HEK293 (cell line): ENCODE measurements around the gene RPS21.

Experiments
- CTCF ChIA-PET: fragments of 350-600 bp; formaldehyde crosslinking; extraction: SDS; loops from one replicate; lab custom pipeline; 2021; ENCODE audit warnings: antibody characterized with exemption; lab: Yijun Ruan, JAX
- POLR2A ChIA-PET: fragments of 300-600 bp; formaldehyde crosslinking; extraction: SDS; loops from one replicate; lab custom pipeline; 2020; ENCODE audit warnings: antibody characterized with exemption, inconsistent platforms; lab: Yijun Ruan, JAX
- H3K27ac ChIP-seq: fragments of 200-500 bp; sonication (Bioruptor generic); 2 replicates; pipeline ENCODE4 v1.5.1; 2014; ENCODE audit warnings: low read depth, low read length, control low read depth, inconsistent platforms; ENCODE audit errors: extremely low read depth
- H3K36me3 ChIP-seq, 2 experiments: fragments of 200-500 bp in 1 of 2; sonication (Bioruptor generic) in 1 of 2; 1 replicate in 1 of 2; 2 replicates in 1 of 2; pipeline ENCODE4 v1.5.1; 2014 to 2017; ENCODE audit warnings: inconsistent platforms in 2 of 2, low read length in 2 of 2; ENCODE audit not compliant: control insufficient read depth in 2 of 2, insufficient read depth in 1 of 2
- H3K4me1 ChIP-seq: fragments of 200-500 bp; sonication (Bioruptor generic); 2 replicates; pipeline ENCODE4 v1.5.1; 2014; ENCODE audit warnings: mild to moderate bottlenecking, low read length, inconsistent platforms; ENCODE audit not compliant: control insufficient read depth, insufficient read depth
- H3K4me3 ChIP-seq: 2 replicates; pipeline ENCODE4 v1.5.1; 2011; ENCODE audit warnings: low read depth, mild to moderate bottlenecking, control low read depth, low read length, moderate library complexity
- H3K9me3 ChIP-seq: fragments of 200-500 bp; sonication (Bioruptor generic); 2 replicates; pipeline ENCODE4 v1.5.1; 2014; ENCODE audit warnings: low read depth, low read length, inconsistent platforms; ENCODE audit not compliant: control insufficient read depth, insufficient read depth
- GLI2 ChIP-seq: fragments of 450-650 bp; formaldehyde crosslinking; IDR thresholded peaks from 2 replicates; pipeline ENCODE4; 2017; ENCODE audit warnings: missing biosample characterization, missing genetic modification characterization, low read depth, borderline replicate concordance
- IKZF3 ChIP-seq: fragments of 450-650 bp; IDR thresholded peaks from 2 replicates; pipeline ENCODE4 v1.5.0; 2018; ENCODE audit warnings: missing biosample characterization, mild to moderate bottlenecking, missing genetic modification characterization, moderate library complexity
- KLF1 ChIP-seq: fragments of 450-650 bp; formaldehyde crosslinking; IDR thresholded peaks from 2 replicates; pipeline ENCODE4 v1.5.1; 2016; ENCODE audit warnings: missing biosample characterization, missing genetic modification characterization
- KLF8 ChIP-seq: fragments of 450-650 bp; formaldehyde crosslinking; IDR thresholded peaks from 2 replicates; pipeline ENCODE4 v1.5.1; 2016; ENCODE audit warnings: missing biosample characterization, missing genetic modification characterization
- KLF9 ChIP-seq: fragments of 450-650 bp; formaldehyde crosslinking; IDR thresholded peaks from 2 replicates; pipeline ENCODE4 v1.5.1; 2016; ENCODE audit warnings: missing biosample characterization, missing genetic modification characterization, low read depth
- REPIN1 ChIP-seq: fragments of 450-650 bp; formaldehyde crosslinking; IDR thresholded peaks from 2 replicates; pipeline ENCODE4 v1.5.1; 2017; ENCODE audit warnings: missing biosample characterization, missing genetic modification characterization, low read depth
- SCRT1 ChIP-seq: fragments of 450-650 bp; formaldehyde crosslinking; IDR thresholded peaks from 2 replicates; pipeline ENCODE4 v1.5.1; 2016; ENCODE audit warnings: missing biosample characterization, missing genetic modification characterization, borderline replicate concordance
- SP2 ChIP-seq: fragments of 450-650 bp; formaldehyde crosslinking; IDR thresholded peaks from 2 replicates; pipeline ENCODE4 v1.5.1; 2016; ENCODE audit warnings: missing biosample characterization, missing genetic modification characterization
- SP3 ChIP-seq: fragments of 450-650 bp; formaldehyde crosslinking; IDR thresholded peaks from 2 replicates; pipeline ENCODE4 v1.5.1; 2016; ENCODE audit warnings: missing biosample characterization, missing genetic modification characterization
- TSHZ1 ChIP-seq: fragments of 450-650 bp; formaldehyde crosslinking; IDR thresholded peaks from 2 replicates; pipeline ENCODE4 v1.5.1; 2016; ENCODE audit warnings: missing biosample characterization, missing genetic modification characterization, borderline replicate concordance
- ZBTB20 ChIP-seq: fragments of 450-650 bp; formaldehyde crosslinking; IDR thresholded peaks from 2 replicates; pipeline ENCODE4 v1.5.1; 2016; ENCODE audit warnings: missing biosample characterization, missing genetic modification characterization
- ZBTB26 ChIP-seq: fragments of 450-650 bp; formaldehyde crosslinking; optimal IDR thresholded peaks from 2 replicates; pipeline ENCODE3; 2016; ENCODE audit warnings: missing biosample characterization, mild to moderate bottlenecking, missing genetic modification characterization
- ZBTB49 ChIP-seq: fragments of 450-650 bp; formaldehyde crosslinking; IDR thresholded peaks from 2 replicates; pipeline ENCODE4 v1.5.1; 2016; ENCODE audit warnings: missing biosample characterization, missing genetic modification characterization, low read depth
- ZIC2 ChIP-seq: fragments of 450-650 bp; formaldehyde crosslinking; IDR thresholded peaks from 2 replicates; pipeline ENCODE4 v1.5.1; 2016; ENCODE audit warnings: missing biosample characterization, missing genetic modification characterization
- ZNF121 ChIP-seq: fragments of 450-650 bp; formaldehyde crosslinking; IDR thresholded peaks from 2 replicates; pipeline ENCODE4 v1.5.1; 2016; ENCODE audit warnings: missing biosample characterization, missing genetic modification characterization
- ZNF133 ChIP-seq: fragments of 450-650 bp; formaldehyde crosslinking; IDR thresholded peaks from 2 replicates; pipeline ENCODE4 v1.5.1; 2016; ENCODE audit warnings: missing biosample characterization, missing genetic modification characterization
- ZNF16 ChIP-seq: fragments of 450-650 bp; formaldehyde crosslinking; IDR thresholded peaks from 2 replicates; pipeline ENCODE4 v1.5.1; 2016; ENCODE audit warnings: low read depth, missing biosample characterization, missing genetic modification characterization
- ZNF174 ChIP-seq: fragments of 450-650 bp; formaldehyde crosslinking; IDR thresholded peaks from 2 replicates; pipeline ENCODE4 v1.5.0; 2017; ENCODE audit warnings: missing biosample characterization, mild to moderate bottlenecking, missing genetic modification characterization
- ZNF175 ChIP-seq: fragments of 450-650 bp; formaldehyde crosslinking; IDR thresholded peaks from 2 replicates; pipeline ENCODE4 v1.5.1; 2016; ENCODE audit warnings: missing biosample characterization, missing genetic modification characterization
- ZNF2 ChIP-seq: fragments of 450-650 bp; formaldehyde crosslinking; IDR thresholded peaks from 2 replicates; pipeline ENCODE4 v1.5.1; 2016; ENCODE audit warnings: missing biosample characterization, missing genetic modification characterization
- ZNF24 ChIP-seq: fragments of 450-650 bp; formaldehyde crosslinking; IDR thresholded peaks from 2 replicates; pipeline ENCODE4 v1.5.1; 2016; ENCODE audit warnings: missing biosample characterization, missing genetic modification characterization
- ZNF335 ChIP-seq: fragments of 450-650 bp; formaldehyde crosslinking; conservative IDR thresholded peaks from 2 replicates; pipeline ENCODE4 v1.5.1; 2016; ENCODE audit warnings: missing biosample characterization, missing genetic modification characterization
- ZNF423 ChIP-seq: fragments of 450-650 bp; formaldehyde crosslinking; IDR thresholded peaks from 2 replicates; pipeline ENCODE4 v1.5.1; 2016; ENCODE audit warnings: missing biosample characterization, missing genetic modification characterization
- ZNF449 ChIP-seq: fragments of 450-650 bp; formaldehyde crosslinking; IDR thresholded peaks from 2 replicates; pipeline ENCODE4 v1.5.1; 2017; ENCODE audit warnings: missing biosample characterization, mild to moderate bottlenecking, missing genetic modification characterization, moderate library complexity
- ZNF561 ChIP-seq: fragments of 450-650 bp; IDR thresholded peaks from 2 replicates; pipeline ENCODE4 v1.5.1; 2018; ENCODE audit warnings: missing biosample characterization, missing genetic modification characterization, borderline replicate concordance
- ZNF664 ChIP-seq: fragments of 450-650 bp; formaldehyde crosslinking; IDR thresholded peaks from 2 replicates; pipeline ENCODE4 v1.5.1; 2016; ENCODE audit warnings: missing biosample characterization, missing genetic modification characterization
- ZNF707 ChIP-seq: fragments of 450-650 bp; formaldehyde crosslinking; IDR thresholded peaks from 2 replicates; pipeline ENCODE4 v1.5.1; 2016; ENCODE audit warnings: missing biosample characterization, missing genetic modification characterization
- ZXDB ChIP-seq: fragments of 450-650 bp; formaldehyde crosslinking; IDR thresholded peaks from 2 replicates; pipeline ENCODE4 v1.5.1; 2016; ENCODE audit warnings: missing biosample characterization, missing genetic modification characterization

Gene RPS21

GRCh38 chr20:62365814-62366369 lies 21.0 kb upstream of the RPS21 start (continued):
- TF ChIP-seq ZNF174 (no peak), ZBTB49 (tag by site-specific recombination) (no peak), ZXDB (tag by site-specific recombination) (peak; percentile 45), TSHZ1 (tag by site-specific recombination) (no peak), ZNF133 (no peak), ZNF175 (tag by site-specific recombination) (no peak), ZNF707 (tag by site-specific recombination) (no peak), REPIN1 (tag by site-specific recombination) (no peak)

GRCh38 chr20:62366370-62367135 lies 20.4 kb upstream of the RPS21 start:
- POLR2A ChIA-PET: interaction anchor here (0.6 to 2.8 kb wide), 11 partner anchors 9 to 442 kb away, joined by 3 to 24 read pairs (median 3); partner anchors contain the start of gene RPS21
- H3K4me1 ChIP-seq: peaks cover 34% of the 10 kb centered on the region
- CTCF ChIA-PET: interaction anchor here (0.8 to 1.4 kb wide), 2 partner anchors 9 to 16 kb away, joined by 3 to 4 read pairs; no protein-coding TSS in a partner anchor
- H3K36me3 ChIP-seq: peaks cover 0 to 11% of the 10 kb centered on the region in 2 experiments; a peak in 1 of 3 replicates
- peak overlapping the region; percentile 67 for H3K4me3 ChIP-seq
- peak overlapping the region; percentile 89 for H3K27ac ChIP-seq
- H3K9me3 ChIP-seq: no peaks in the 10 kb centered on the region
- no peak for TF ChIP-seq GLI2 (tag by site-specific recombination)
- no peak for TF ChIP-seq ZNF664 (tag by site-specific recombination)
- peak; percentile 72 for TF ChIP-seq SP3
- peak; percentile 24; the same call in 1 of the 2 replicates for TF ChIP-seq KLF9
- peak; percentile 100 for TF ChIP-seq ZNF121 (tag by site-specific recombination)
- peak; percentile 69 for TF ChIP-seq ZBTB26
- TF ChIP-seq KLF8: peak; percentile 40; the same call in 1 of the 2 replicates
- TF ChIP-seq ZIC2 (tag by site-specific recombination): peak; percentile 30; the same call in 1 of the 2 replicates
- peak; percentile 26 for TF ChIP-seq ZBTB20 (tag by site-specific recombination)
- 0 out of 2 replicates have a peak, but pooled peaks have one; percentile 27 for TF ChIP-seq ZXDB (tag by site-specific recombination)
- peak; percentile 60; the same call in 1 of the 2 replicates for TF ChIP-seq KLF1 (tag by site-specific recombination)
- peak; percentile 74 for TF ChIP-seq SP2
- TF ChIP-seq ZNF561 (tag by site-specific recombination): 0 out of 2 replicates have a peak, but pooled peaks have one; percentile 2
- TF ChIP-seq ZNF2 (tag by site-specific recombination): 0 out of 2 replicates have a peak, but pooled peaks have one; percentile 6
- 0 out of 2 replicates have a peak, but pooled peaks have one; percentile 4 for TF ChIP-seq IKZF3 (tag by site-specific recombination)
- no peak for TF ChIP-seq ZNF423
- peak; percentile 93 for TF ChIP-seq SCRT1 (tag by site-specific recombination)
- peak; percentile 74 for TF ChIP-seq ZNF335 (tag by site-specific recombination)
- no peak for TF ChIP-seq ZNF16 (tag by site-specific recombination)
- TF ChIP-seq ZNF24 (tag by site-specific recombination): no peak
- TF ChIP-seq ZNF449 (tag by site-specific recombination): peak; percentile 85; the same call in 1 of the 2 replicates
